Colonic mucosa (tissue), 4 donors: Measurements from ENCODE around the gene UBTF. TPM values are rescaled to one million over a fixed set of nuclear protein-coding genes. Genes with fewer than 3 reads are reported as not detected.

Experiments
- DNase-seq: peaks from one replicate; pipeline ENCODE4 v3.0.0-alpha.2; 2020
- H3K27ac ChIP-seq: fragments of 200-600 bp; one replicate; pipeline ENCODE4 v1.8.0; 2021
- H3K27me3 ChIP-seq: fragments of 200-600 bp; one replicate; pipeline ENCODE4 v1.8.0; 2021
- H3K36me3 ChIP-seq: fragments of 200-600 bp; one replicate; pipeline ENCODE4 v1.8.0; 2021
- H3K4me1 ChIP-seq: fragments of 200-600 bp; one replicate; pipeline ENCODE4 v1.8.0; 2021; ENCODE audit warnings: mild to moderate bottlenecking
- H3K4me3 ChIP-seq: fragments of 200-600 bp; one replicate; pipeline ENCODE4 v1.8.0; 2021
- H3K9ac ChIP-seq, 2 donors: one replicate each; pipeline ENCODE4 v1.7.0; 2013; ENCODE audit warnings: control low read depth in 2 of 2, low read depth in 2 of 2, low read length in 2 of 2
- H3K9me3 ChIP-seq: fragments of 200-600 bp; one replicate; pipeline ENCODE4 v1.8.0; 2021
- CTCF ChIP-seq: fragments of 200-600 bp; IDR thresholded peaks from one replicate; pipeline ENCODE4 v1.8.0; 2022; ENCODE audit warnings: antibody characterized with exemption, mild to moderate bottlenecking
- intact Hi-C: fragments of 100-400 bp; cut with DNase I; formaldehyde crosslinking; loops from one replicate; pipeline ENCODE4 v1.14.1; 2022
- total RNA-seq, 2 donors: library from RNA; stranded (reverse); fragmentation: NEBNext Ultra II Directional in 1 of 2; extraction: Animal tissue kit (Norgen Biotek cat#: 25700) in 1 of 2; gene quantifications; one replicate each; pipeline ENCODE4 v1.2.1, GENCODE V29; 2021
- donor health status: healthy.
- donor health status: DM: no; HTN: no; CAD: no.
- donor health status: DM: no; HTN: no; CAD: no.

UBTF gene
- total RNA-seq, 2 donors from 2014 or later: 44.7 to 84.1 TPM

GRCh38 chr17:44174427-44174826 is 45.0 kb downstream of the UBTF start:
- no peaks in the 10 kb centered on the region for H3K4me1 ChIP-seq
- intact Hi-C loops: no loop called here
- DNase-seq: no peak
- H3K27me3 ChIP-seq: no peaks in the 10 kb centered on the region
- H3K27ac ChIP-seq: no peak overlapping the region
- no peak overlapping the region for H3K9ac ChIP-seq
- H3K9me3 ChIP-seq: no peaks in the 10 kb centered on the region
- H3K36me3 ChIP-seq: no peaks in the 10 kb centered on the region
- H3K4me3 ChIP-seq: no peak overlapping the region
- TF ChIP-seq CTCF: no peak

DNA sequence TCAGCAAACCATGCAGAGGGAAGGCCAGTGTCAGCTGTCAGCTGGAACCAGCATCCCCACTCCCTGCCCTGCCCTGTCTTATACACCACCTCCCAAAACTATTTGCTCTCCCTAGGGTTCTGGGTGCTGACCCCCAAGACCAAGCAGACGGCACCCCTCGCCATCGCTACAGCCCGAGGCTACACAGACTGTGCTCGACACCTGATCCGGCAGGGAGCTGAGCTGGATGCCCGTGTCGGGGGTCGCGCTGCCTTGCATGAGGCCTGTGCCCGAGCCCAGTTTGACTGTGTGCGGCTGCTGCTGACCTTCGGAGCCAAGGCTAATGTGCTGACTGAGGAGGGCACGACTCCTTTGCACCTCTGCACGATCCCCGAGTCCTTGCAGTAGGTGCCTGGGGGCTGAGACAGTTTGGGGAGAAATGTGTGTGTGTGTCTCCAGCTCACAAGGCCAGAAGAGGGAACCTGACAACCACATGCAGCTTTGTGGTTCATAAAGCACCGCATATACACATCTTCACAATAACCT is 47.5 kb downstream of the UBTF start:
- Histone ChIP-seq H3K9me3 (no peaks in the 10 kb centered on the region), H3K9ac (no peak overlapping the region), H3K4me1 (no peaks in the 10 kb centered on the region), H3K27me3 (no peaks in the 10 kb centered on the region), H3K27ac (no peak overlapping the region), H3K4me3 (no peak overlapping the region), H3K36me3 (no peaks in the 10 kb centered on the region)
- intact Hi-C loops: no loop called here
- DNase-seq: no peak
- no peak for TF ChIP-seq CTCF

- Histone ChIP-seq H3K9ac (no peak within 1 kb of the TSS), H3K27ac (no peak within 1 kb of the TSS), H3K4me3 (no peak within 1 kb of the TSS), H3K27me3 (no peaks in the 10 kb centered on the region), H3K36me3 (no peaks in the 10 kb centered on the region), H3K4me1 (no peaks in the 10 kb centered on the region), H3K9me3 (no peaks in the 10 kb centered on the region)
- intact Hi-C loops: no loop called here
- no peak for TF ChIP-seq CTCF
- no peak for DNase-seq
These were observed 48.8 kb downstream of the UBTF start, which contains the start of gene ASB16 for GRCh38 chr17:44170499-44171201. Gene ASB16 (plus strand): TSS chr17:44170704. CDS start chr17:44170790, 86 bp downstream.

DNA sequence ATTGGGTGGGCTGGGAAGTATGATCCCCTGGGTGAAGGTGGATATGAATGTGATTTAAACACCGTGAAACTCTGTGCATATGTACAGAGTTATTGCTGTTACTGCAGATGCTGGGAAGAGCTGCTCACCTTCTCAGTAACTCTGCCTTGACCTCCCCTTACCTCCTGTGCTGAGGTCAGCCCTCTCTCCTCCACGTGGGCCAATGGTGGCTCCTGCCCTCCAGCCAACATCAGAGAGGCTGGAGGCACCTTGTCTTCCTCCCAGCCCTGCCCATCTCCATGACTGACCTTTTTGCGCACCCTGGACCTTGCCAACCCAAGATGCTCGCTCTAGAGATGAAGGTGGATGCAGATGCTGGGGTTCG is 49.4 kb downstream of the UBTF start:
- H3K27ac ChIP-seq: no peak overlapping the region
- DNase-seq: no peak
- TF ChIP-seq CTCF: no peak
- no peak overlapping the region for H3K9ac ChIP-seq
- intact Hi-C loops: no loop called here
- no peaks in the 10 kb centered on the region for H3K36me3 ChIP-seq
- no peaks in the 10 kb centered on the region for H3K4me1 ChIP-seq
- no peaks in the 10 kb centered on the region for H3K9me3 ChIP-seq
- no peaks in the 10 kb centered on the region for H3K27me3 ChIP-seq
- no peak overlapping the region for H3K4me3 ChIP-seq

GRCh38 chr17:44167181-44167861 is 52.2 kb downstream of the UBTF start:
- Histone ChIP-seq H3K4me3 (no peak overlapping the region), H3K9me3 (no peaks in the 10 kb centered on the region), H3K36me3 (no peaks in the 10 kb centered on the region), H3K9ac (no peak overlapping the region), H3K27me3 (no peaks in the 10 kb centered on the region), H3K4me1 (no peaks in the 10 kb centered on the region), H3K27ac (no peak overlapping the region)
- intact Hi-C loops: no loop called here
- no peak for TF ChIP-seq CTCF
- DNase-seq: no peak
